Measurements from ENCODE around the gene SCGB1D1. TPM values are rescaled to one million over a fixed set of nuclear protein-coding genes. Genes with fewer than 3 reads are reported as not detected.
"Not testable (repeated sequence)": the region's sequence is repeated elsewhere in the genome, so short reads cannot be mapped to it uniquely, and the experiment has no call there.

The SCGB1D1 gene
- total RNA-seq, 6 experiments from 2014 or later, result not detected

GRCh38 chr11:62182147-62182891, 7.7 kb upstream of the SCGB1D1 start:
- TF ChIP-seq POLR2A (IDR thresholded peaks at IDR 0.05) (no peak), CTCF (IDR thresholded peaks at IDR 0.05) (no peak)
- Histone ChIP-seq H3K36me3 (no peaks in the 10 kb centered on the region), H3K4me3 (no peak overlapping the region), H3K27me3 (no peaks in the 10 kb centered on the region), H3K4me1 (no peaks in the 10 kb centered on the region), H3K9me3 (no peaks in the 10 kb centered on the region), H3K27ac (no peak overlapping the region)
- WGBS (ENCODE audit: insufficient coverage, low coverage, low lambda C conversion rate, missing lambda C conversion rate), result 49% methylated on average over 8 of the region's 8 CpGs
- intact Hi-C loops (cut with DNase I), result no loop called here
- no peak for DNase-seq
- no peak for ATAC-seq

- no peaks in the 10 kb centered on the region for H3K9me3 ChIP-seq
- DNase-seq (no peak), ATAC-seq (no peak)
- no peak overlapping the region for H3K27ac ChIP-seq
- H3K4me1 ChIP-seq, result no peaks in the 10 kb centered on the region
- intact Hi-C loops (cut with DNase I), result no loop called here
- no peaks in the 10 kb centered on the region for H3K36me3 ChIP-seq
- no peak overlapping the region for H3K4me3 ChIP-seq
- no peaks in the 10 kb centered on the region for H3K27me3 ChIP-seq
- no CpG with 5 or more reads among the region's 2 CpGs for WGBS (ENCODE audit: insufficient coverage, low coverage, low lambda C conversion rate, missing lambda C conversion rate)
- no peak for TF ChIP-seq POLR2A (IDR thresholded peaks at IDR 0.05)
- TF ChIP-seq CTCF (IDR thresholded peaks at IDR 0.05), result no peak
Measured at GRCh38 chr11:62186195-62186594, 3.8 kb upstream of the SCGB1D1 start.

GRCh38 chr11:62193952-62194351, 3.9 kb downstream of the SCGB1D1 start:
- Histone ChIP-seq H3K27ac (no peak overlapping the region), H3K9me3 (no peaks in the 10 kb centered on the region), H3K36me3 (no peaks in the 10 kb centered on the region), H3K4me1 (no peaks in the 10 kb centered on the region), H3K27me3 (no peaks in the 10 kb centered on the region), H3K4me3 (no peak overlapping the region)
- TF ChIP-seq POLR2A (IDR thresholded peaks at IDR 0.05) (no peak), CTCF (IDR thresholded peaks at IDR 0.05) (no peak)
- DNase-seq (no peak), ATAC-seq (no peak)
- 61% methylated on average over 4 of the region's 4 CpGs for WGBS (ENCODE audit: insufficient coverage, low coverage, low lambda C conversion rate, missing lambda C conversion rate)
- intact Hi-C loops (cut with DNase I), result no loop called here

- DNase-seq; H3K4me1 ChIP-seq; H3K9me3 ChIP-seq; H3K4me3 ChIP-seq; H3K27me3 ChIP-seq; H3K36me3 ChIP-seq; intact Hi-C loops (cut with DNase I); ATAC-seq; H3K27ac ChIP-seq: not testable (repeated sequence)
- 10% methylated on average over 2 of the region's 9 CpGs for WGBS (ENCODE audit: insufficient coverage, low coverage, low lambda C conversion rate, missing lambda C conversion rate)
Measured at GRCh38 chr11:62195010-62195409, 5.0 kb downstream of the SCGB1D1 start.

- DNase-seq, result no peak
- no peaks in the 10 kb centered on the region for H3K4me1 ChIP-seq
- no peaks in the 10 kb centered on the region for H3K27me3 ChIP-seq
- no peaks in the 10 kb centered on the region for H3K36me3 ChIP-seq
- no peak overlapping the region for H3K4me3 ChIP-seq
- no peak for ATAC-seq
- no peaks in the 10 kb centered on the region for H3K9me3 ChIP-seq
- H3K27ac ChIP-seq, result no peak overlapping the region
- intact Hi-C loops (cut with DNase I), result no loop called here
- TF ChIP-seq CTCF (IDR thresholded peaks at IDR 0.05) (no peak), POLR2A (IDR thresholded peaks at IDR 0.05) (no peak)
- 54% methylated on average over 7 of the region's 7 CpGs for whole genome bisulfite sequencing (ENCODE audit: insufficient coverage, low coverage, low lambda C conversion rate, missing lambda C conversion rate)
Measured at GRCh38 chr11:62195945-62196344, 5.9 kb downstream of the SCGB1D1 start.

- H3K9me3 ChIP-seq; H3K36me3 ChIP-seq; ATAC-seq; DNase-seq; H3K27me3 ChIP-seq; H3K4me3 ChIP-seq; intact Hi-C loops (cut with DNase I); H3K4me1 ChIP-seq; H3K27ac ChIP-seq: not testable (repeated sequence)
- WGBS (ENCODE audit: insufficient coverage, low coverage, low lambda C conversion rate, missing lambda C conversion rate), result 72% methylated on average over 2 of the region's 2 CpGs
Measured at GRCh38 chr11:62197400-62197799, 7.4 kb downstream of the SCGB1D1 start.
